ENCODE measurements around the gene EFNA5.

- TF ChIP-seq JUND (IDR thresholded peaks at IDR 0.05; ENCODE audit: low read depth, low read length) = no peak
- TF ChIP-seq, protein P1, sequence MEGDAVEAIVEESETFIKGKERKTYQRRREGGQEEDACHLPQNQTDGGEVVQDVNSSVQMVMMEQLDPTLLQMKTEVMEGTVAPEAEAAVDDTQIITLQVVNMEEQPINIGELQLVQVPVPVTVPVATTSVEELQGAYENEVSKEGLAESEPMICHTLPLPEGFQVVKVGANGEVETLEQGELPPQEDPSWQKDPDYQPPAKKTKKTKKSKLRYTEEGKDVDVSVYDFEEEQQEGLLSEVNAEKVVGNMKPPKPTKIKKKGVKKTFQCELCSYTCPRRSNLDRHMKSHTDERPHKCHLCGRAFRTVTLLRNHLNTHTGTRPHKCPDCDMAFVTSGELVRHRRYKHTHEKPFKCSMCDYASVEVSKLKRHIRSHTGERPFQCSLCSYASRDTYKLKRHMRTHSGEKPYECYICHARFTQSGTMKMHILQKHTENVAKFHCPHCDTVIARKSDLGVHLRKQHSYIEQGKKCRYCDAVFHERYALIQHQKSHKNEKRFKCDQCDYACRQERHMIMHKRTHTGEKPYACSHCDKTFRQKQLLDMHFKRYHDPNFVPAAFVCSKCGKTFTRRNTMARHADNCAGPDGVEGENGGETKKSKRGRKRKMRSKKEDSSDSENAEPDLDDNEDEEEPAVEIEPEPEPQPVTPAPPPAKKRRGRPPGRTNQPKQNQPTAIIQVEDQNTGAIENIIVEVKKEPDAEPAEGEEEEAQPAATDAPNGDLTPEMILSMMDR (IDR thresholded peaks at IDR 0.05 in 2 of 3, conservative IDR thresholded peaks at IDR 0.05 in 1 of 3; ENCODE audit: control insufficient read depth in 2 of 3, extremely low read depth in 1 of 3, insufficient read depth in 1 of 3, low read depth in 3 of 3, low read length in 3 of 3) = no peak
- TF ChIP-seq CBX5 (IDR thresholded peaks at IDR 0.05; ENCODE audit: low read depth) = no peak
Observed at GRCh38 chr5:107449369-107449768, 221.4 kb downstream of the EFNA5 start.
